PC-3 (cell line): Measurements from ENCODE around the gene CKAP4. TPM values are rescaled to one million over a fixed set of nuclear protein-coding genes. Genes with fewer than 3 reads are reported as not detected.

ENCODE experiments used
- ATAC-seq: fragments of 200-7000 bp; cut with Tn5 transposase; 2 replicates; pipeline ENCODE4 v1.9.1; 2020; ENCODE audit warnings: mild to moderate bottlenecking, moderate library complexity
- Bru-seq: library from RNA; stranded (reverse); fragments of 400-500 nt; gene quantifications from one replicate; lab custom pipeline; 2021; lab: Mats Ljungman, UMichigan
- BruChase-seq, 2 experiments: library from RNA; stranded (reverse); fragments of 400-500 nt; gene quantifications; one replicate each; lab custom pipeline; 2021; lab: Mats Ljungman, UMichigan
- BruUV-seq: library from RNA; stranded (reverse); fragments of 400-500 nt; replicated peaks from 2 replicates; lab custom pipeline; 2021; lab: Mats Ljungman, UMichigan
- CTCF ChIA-PET: fragments of 300-600 bp; sonication (Branson Sonifier 250); formaldehyde crosslinking; loops from one replicate; lab custom pipeline; 2022; ENCODE audit warnings: antibody characterized with exemption; lab: Charles Lee
- POLR2A ChIA-PET: fragments of 300-600 bp; sonication (Branson Sonifier 250); formaldehyde crosslinking; loops from one replicate; lab custom pipeline; 2022; ENCODE audit warnings: antibody characterized with exemption; ENCODE audit not compliant: unreplicated experiment; lab: Charles Lee
- DNase-seq: peaks from one replicate; pipeline ENCODE4 v3.0.0-alpha.2; 2015
- H2AFZ ChIP-seq: fragments of 300-600 bp; sonication (generic); 2 replicates; pipeline ENCODE4 v1.6.0; 2016; ENCODE audit warnings: antibody characterized with exemption, low read length
- H3F3A ChIP-seq: fragments of 300-600 bp; sonication (generic); one replicate; pipeline ENCODE4 v1.6.0; 2017; ENCODE audit warnings: antibody characterized with exemption, low read length, control low read depth, mild to moderate bottlenecking; ENCODE audit not compliant: unreplicated experiment
- H3K27ac ChIP-seq: fragments of 300-600 bp; sonication (generic); 2 replicates; pipeline ENCODE4 v1.5.1; 2016; ENCODE audit warnings: mild to moderate bottlenecking, low read length
- H3K27me3 ChIP-seq: fragments of 300-600 bp; sonication (generic); 2 replicates; pipeline ENCODE4 v1.6.1; 2016; ENCODE audit warnings: low read length, mixed read lengths
- H3K36me3 ChIP-seq: fragments of 300-600 bp; sonication (generic); 2 replicates; pipeline ENCODE4 v1.6.1; 2016; ENCODE audit warnings: low read depth, mixed run types, low read length, mixed read lengths
- H3K4me1 ChIP-seq: fragments of 300-600 bp; sonication (generic); 2 replicates; pipeline ENCODE4 v1.5.1; 2016; ENCODE audit warnings: low read length; ENCODE audit not compliant: insufficient read depth
- H3K4me2 ChIP-seq: fragments of 300-600 bp; sonication (generic); 2 replicates; pipeline ENCODE4 v1.6.0; 2016; ENCODE audit warnings: low read length
- H3K4me3 ChIP-seq: fragments of 300-600 bp; sonication (generic); 2 replicates; pipeline ENCODE4 v1.5.1; 2016; ENCODE audit warnings: mild to moderate bottlenecking, low read length, mixed read lengths
- H3K79me2 ChIP-seq: fragments of 300-600 bp; sonication (generic); 2 replicates; pipeline ENCODE4 v1.6.1; 2017; ENCODE audit warnings: low read length, mixed read lengths
- H3K9ac ChIP-seq: fragments of 300-600 bp; sonication (generic); 2 replicates; pipeline ENCODE4 v1.6.0; 2016; ENCODE audit warnings: mild to moderate bottlenecking, low read length
- H3K9me2 ChIP-seq: fragments of 300-600 bp; sonication (generic); replicated peaks from 2 replicates; pipeline ENCODE4 v1.6.1; 2016; ENCODE audit warnings: mixed run types, low read length, mixed read lengths
- H3K9me3 ChIP-seq: fragments of 300-600 bp; sonication (generic); 2 replicates; pipeline ENCODE4 v1.6.1; 2016; ENCODE audit warnings: low read length, mixed read lengths
- H4K20me1 ChIP-seq: fragments of 300-600 bp; sonication (generic); 2 replicates; pipeline ENCODE4 v1.6.1; 2016; ENCODE audit warnings: low read length, mixed read lengths
- CTCF ChIP-seq: fragments of 300-600 bp; sonication (generic); conservative IDR thresholded peaks from 2 replicates; pipeline ENCODE4 v1.5.1; 2017; ENCODE audit warnings: antibody characterized with exemption, low read depth, mild to moderate bottlenecking, low read length
- EZH2 ChIP-seq: fragments of 300-600 bp; sonication (generic); IDR thresholded peaks from one replicate; pipeline ENCODE4 v1.6.1; 2017; ENCODE audit warnings: antibody characterized with exemption, mild to moderate bottlenecking, low read length; ENCODE audit not compliant: unreplicated experiment
- EZH2phosphoT487 ChIP-seq: fragments of 300-600 bp; sonication (generic); IDR thresholded peaks from 2 replicates; pipeline ENCODE4 v1.6.1; 2018; ENCODE audit warnings: mild to moderate bottlenecking, antibody characterized with exemption, low read length, borderline replicate concordance
- intact Hi-C: fragments of 100-400 bp; cut with micrococcal nuclease; formaldehyde crosslinking; loops from 2 replicates; pipeline ENCODE4 v1.9.0; 2023
- long read RNA-seq: library from polyadenylated mRNA; unstranded; transcript quantifications from one replicate; pipeline ENCODE4 v2.0.0, GENCODE V29; 2021; ENCODE audit not compliant: unreplicated experiment
- total RNA-seq: library from RNA; depleted of rRNA; stranded (reverse); fragments of >200 nt; gene quantifications from 2 replicates; pipeline ENCODE4 v1.2.3, GENCODE V29; 2014; rRNA removed

The CKAP4 gene
- 76.3 and 99.1 TPM in 2 replicates for total RNA-seq
- percentile 97 among the genes with signal in this experiment for Bru-seq, nascent RNA
- percentile 99 among the genes with signal in this experiment for BruChase-seq, experiment 1, labeled RNA remaining after a 6-hour chase
- percentile 98 among the genes with signal in this experiment for BruChase-seq, experiment 2, labeled RNA remaining after a 2-hour chase
- long read RNA-seq, transcript CKAP4-201 (2 exons, 3,093 nt) = major isoform, 792 of 1,413 reads
- long read RNA-seq, partial matches to known transcripts = 0 of 1,413 reads
- long read RNA-seq, other reads (novel, unspliced or antisense) = 621 of 1,413 reads

DNA sequence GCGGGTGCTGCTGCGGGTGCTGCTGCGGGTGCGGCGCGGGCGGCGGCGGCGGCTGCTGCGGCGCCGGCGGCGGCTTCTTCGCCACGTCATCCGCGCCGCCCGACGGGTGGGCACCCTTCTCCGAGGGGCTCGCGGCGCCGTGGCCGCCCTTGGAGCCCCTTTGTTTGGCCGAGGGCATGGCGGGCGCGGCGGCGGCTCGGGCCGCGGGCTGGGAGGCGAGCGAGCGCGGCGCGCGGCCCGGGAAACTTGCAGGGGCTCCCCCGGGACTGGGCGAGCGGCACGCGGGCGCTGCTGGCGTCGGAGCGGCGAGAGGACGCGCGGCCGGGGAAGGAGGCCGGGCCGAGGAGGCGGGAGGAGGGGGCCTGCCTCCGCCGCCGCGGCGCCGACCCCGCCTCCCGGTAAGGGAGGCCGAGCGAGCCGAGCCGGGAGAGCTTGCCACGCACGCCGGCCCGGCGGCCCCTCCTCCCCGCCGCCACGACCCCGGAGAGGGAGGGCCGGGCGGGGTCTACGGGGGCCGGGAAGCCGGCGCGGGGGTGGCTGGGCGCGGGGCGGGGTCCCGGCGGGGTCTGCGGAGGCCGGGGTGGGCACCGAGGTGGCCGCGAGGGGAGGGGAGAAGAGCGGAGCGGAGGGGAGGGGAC lies at the start of gene CKAP4:
CKAP4 (minus strand) TSS at position 347 of the 638 bp plus-strand sequence; CDS start at position 178, 169 bp downstream.
- ATAC-seq (peak; percentile 63), DNase-seq (peak; percentile 82)
- H4K20me1 ChIP-seq = peaks cover 10% of the 10 kb centered on the region
- H3K9ac ChIP-seq = peak within 1 kb of the TSS; percentile 85
- CTCF ChIA-PET = no interaction called here
- intact Hi-C loops = loop anchor here (1.0 to 5.0 kb wide), 3 partner anchors 40 to 110 kb away; partner anchors contain the start of gene POLR3B
- H3K4me3 ChIP-seq = peak within 1 kb of the TSS; percentile 73
- peak within 1 kb of the TSS; percentile 93 for H3K27ac ChIP-seq
- peak within 1 kb of the TSS; percentile 96 for H2AFZ ChIP-seq
- no peaks in the 10 kb centered on the region for H3K9me2 ChIP-seq
- H3K36me3 ChIP-seq = peaks cover 13% of the 10 kb centered on the region; the same call in 1 of the 2 replicates
- H3K4me1 ChIP-seq = peaks cover 24% of the 10 kb centered on the region
- POLR2A ChIA-PET = interaction anchor here (0.6 to 1.2 kb wide), 4 partner anchors 35 to 133 kb away, joined by 3 to 10 read pairs (median 7); partner anchors contain the start of gene POLR3B
- BruUV-seq = no TSS peak
- peaks cover 41% of the 10 kb centered on the region for H3K79me2 ChIP-seq
- no peaks in the 10 kb centered on the region for H3F3A ChIP-seq
- TF ChIP-seq EZH2 = no peak
- no peak for TF ChIP-seq EZH2phosphoT487
- no peaks in the 10 kb centered on the region for H3K9me3 ChIP-seq
- no peaks in the 10 kb centered on the region for H3K27me3 ChIP-seq
- peak within 1 kb of the TSS; percentile 94 for H3K4me2 ChIP-seq

DNA sequence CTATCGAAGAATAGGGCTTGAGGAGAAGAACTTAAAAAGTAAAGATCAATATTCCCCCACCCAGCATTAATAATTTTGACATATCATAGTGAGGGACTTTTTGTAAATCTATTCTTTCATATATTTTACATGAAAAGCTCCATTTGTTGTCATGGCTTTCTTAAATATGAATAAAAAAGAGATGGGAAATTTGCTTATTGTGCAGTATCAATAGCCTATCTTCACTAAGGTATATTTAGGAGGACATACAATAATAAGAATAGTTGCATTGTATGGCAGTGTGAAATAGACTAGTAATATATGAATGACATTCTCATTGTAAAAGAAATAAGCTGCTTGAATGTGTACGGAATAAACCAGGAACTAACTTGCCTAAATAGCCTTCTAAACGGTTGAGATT lies 49.3 kb upstream of the CKAP4 start:
- no peaks in the 10 kb centered on the region for H3K36me3 ChIP-seq
- no peaks in the 10 kb centered on the region for H3K9me3 ChIP-seq
- no peak for ATAC-seq
- no peak overlapping the region for H3K4me3 ChIP-seq
- peaks cover 31% of the 10 kb centered on the region for H3K4me1 ChIP-seq
- H3K79me2 ChIP-seq = no peaks in the 10 kb centered on the region
- H3K9ac ChIP-seq = peak overlapping the region; percentile 24; the same call in 1 of the 2 replicates
- DNase-seq = no peak
- H3K9me2 ChIP-seq = no peaks in the 10 kb centered on the region
- no peaks in the 10 kb centered on the region for H3K27me3 ChIP-seq
- no peaks in the 10 kb centered on the region for H4K20me1 ChIP-seq
- H2AFZ ChIP-seq = no peak overlapping the region
- intact Hi-C loops = loop anchor here (5.0 kb wide), 1 partner anchor 660 kb away; the partner anchor contains the start of gene TMEM263
- no peak overlapping the region for H3K4me2 ChIP-seq
- ChIA-PET POLR2A (interaction anchor here (0.6 kb wide), 1 partner anchor 13 kb away, joined by 6 read pairs; no protein-coding TSS in a partner anchor), CTCF (no interaction called here)
- BruUV-seq = no TSS peak
- H3F3A ChIP-seq = peaks cover 6% of the 10 kb centered on the region
- peak overlapping the region; percentile 82 for H3K27ac ChIP-seq
- TF ChIP-seq EZH2 (no peak), CTCF (no peak), EZH2phosphoT487 (no peak)

- Histone ChIP-seq H2AFZ (no peak overlapping the region), H3K79me2 (no peaks in the 10 kb centered on the region), H3K9me2 (no peaks in the 10 kb centered on the region), H3K9ac (peak overlapping the region; percentile 24), H3K4me3 (no peak overlapping the region), H3K36me3 (no peaks in the 10 kb centered on the region), H3K27me3 (no peaks in the 10 kb centered on the region), H3K27ac (peak overlapping the region; percentile 82), H4K20me1 (no peaks in the 10 kb centered on the region), H3F3A (peaks cover 6% of the 10 kb centered on the region), H3K4me2 (peak overlapping the region; percentile 58), H3K4me1 (peaks cover 26% of the 10 kb centered on the region), H3K9me3 (no peaks in the 10 kb centered on the region)
- ATAC-seq (peak; percentile 95), DNase-seq (peak; percentile 98)
- CTCF ChIA-PET = interaction anchor here (0.5 to 1.6 kb wide), 4 partner anchors 14 to 876 kb away, joined by 3 to 12 read pairs (median 4); partner anchors contain the start of gene POLR3B
- no peak for TF ChIP-seq CTCF
- no peak for TF ChIP-seq EZH2
- no peak for TF ChIP-seq EZH2phosphoT487
- TSS peak; percentile 25 for BruUV-seq
- POLR2A ChIA-PET = interaction anchor here (0.5 to 0.6 kb wide), 3 partner anchors 40 to 696 kb away, joined by 3 to 8 read pairs (median 5); no protein-coding TSS in a partner anchor
- intact Hi-C loops = loop anchor here (1.0 to 5.0 kb wide), 2 partner anchors 8 to 661 kb away; partner anchors contain the start of gene TMEM263
Measured at GRCh38 chr12:106296179-106296877, 48.5 kb upstream of the CKAP4 start.
